ENCODE measurements around the gene LHFPL2.

LHFPL2 gene

DNA sequence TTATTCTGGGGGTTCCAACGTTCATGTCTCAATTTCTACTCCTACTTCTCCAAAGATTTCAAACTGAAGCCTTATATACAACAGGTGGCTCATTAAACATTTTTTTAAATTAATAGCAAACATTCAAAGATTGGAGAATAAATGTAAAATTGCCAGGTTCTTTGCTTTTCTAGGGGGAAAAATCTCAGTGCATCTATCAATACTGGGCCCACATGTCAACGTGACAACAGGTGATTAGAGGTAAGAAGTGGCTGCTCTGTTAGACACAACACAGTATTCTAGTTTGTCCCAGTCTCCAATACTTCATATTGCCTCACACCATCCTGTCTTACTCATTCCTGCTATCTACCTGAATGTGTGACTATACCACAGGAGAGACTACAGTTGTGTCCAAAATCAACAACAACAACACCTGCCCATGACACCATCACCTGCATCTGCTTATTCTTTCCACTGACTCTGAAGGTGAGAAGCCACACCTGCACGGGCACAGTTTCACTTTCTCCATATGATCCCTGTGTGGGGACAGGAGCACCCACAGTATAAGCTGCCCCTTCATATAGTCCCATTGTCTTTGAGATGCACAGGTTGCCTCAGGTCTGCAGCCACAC lies 110.2 kb downstream of the LHFPL2 start:
- no peaks in the 10 kb centered on the region for H3K9me3 ChIP-seq (ENCODE audit: insufficient read depth, low read length)
- H2AFZ ChIP-seq (ENCODE audit: low read depth, low read length, severe bottlenecking): no peak overlapping the region
- no peaks in the 10 kb centered on the region for H3F3A ChIP-seq (ENCODE audit: insufficient read depth)
- H3K4me3 ChIP-seq (ENCODE audit: insufficient read depth, low read length, poor library complexity, severe bottlenecking): no peak overlapping the region
- H3K9me2 ChIP-seq (replicated peaks; ENCODE audit: insufficient read depth, low read length): no peaks in the 10 kb centered on the region
- no peak overlapping the region for H3K27ac ChIP-seq (ENCODE audit: low read depth, low read length)
- no peaks in the 10 kb centered on the region for H4K20me1 ChIP-seq (ENCODE audit: low read depth, low read length)
- no peak overlapping the region for H3K4me2 ChIP-seq (ENCODE audit: low read depth, low read length, poor library complexity, severe bottlenecking)
- TF ChIP-seq EZH2phosphoT487 (conservative IDR thresholded peaks at IDR 0.05; ENCODE audit: low read length): no peak
- TF ChIP-seq, protein P1, sequence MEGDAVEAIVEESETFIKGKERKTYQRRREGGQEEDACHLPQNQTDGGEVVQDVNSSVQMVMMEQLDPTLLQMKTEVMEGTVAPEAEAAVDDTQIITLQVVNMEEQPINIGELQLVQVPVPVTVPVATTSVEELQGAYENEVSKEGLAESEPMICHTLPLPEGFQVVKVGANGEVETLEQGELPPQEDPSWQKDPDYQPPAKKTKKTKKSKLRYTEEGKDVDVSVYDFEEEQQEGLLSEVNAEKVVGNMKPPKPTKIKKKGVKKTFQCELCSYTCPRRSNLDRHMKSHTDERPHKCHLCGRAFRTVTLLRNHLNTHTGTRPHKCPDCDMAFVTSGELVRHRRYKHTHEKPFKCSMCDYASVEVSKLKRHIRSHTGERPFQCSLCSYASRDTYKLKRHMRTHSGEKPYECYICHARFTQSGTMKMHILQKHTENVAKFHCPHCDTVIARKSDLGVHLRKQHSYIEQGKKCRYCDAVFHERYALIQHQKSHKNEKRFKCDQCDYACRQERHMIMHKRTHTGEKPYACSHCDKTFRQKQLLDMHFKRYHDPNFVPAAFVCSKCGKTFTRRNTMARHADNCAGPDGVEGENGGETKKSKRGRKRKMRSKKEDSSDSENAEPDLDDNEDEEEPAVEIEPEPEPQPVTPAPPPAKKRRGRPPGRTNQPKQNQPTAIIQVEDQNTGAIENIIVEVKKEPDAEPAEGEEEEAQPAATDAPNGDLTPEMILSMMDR (IDR thresholded peaks at IDR 0.05; ENCODE audit: insufficient read depth, low read length, poor library complexity, severe bottlenecking): no peak
- H3K36me3 ChIP-seq (ENCODE audit: low read length): no peaks in the 10 kb centered on the region
- H3K79me2 ChIP-seq (ENCODE audit: insufficient read depth, low read length): peaks cover 91% of the 10 kb centered on the region
- H3K27me3 ChIP-seq (ENCODE audit: low read length): no peaks in the 10 kb centered on the region
- H3K9ac ChIP-seq (ENCODE audit: low read length): no peak overlapping the region

DNA sequence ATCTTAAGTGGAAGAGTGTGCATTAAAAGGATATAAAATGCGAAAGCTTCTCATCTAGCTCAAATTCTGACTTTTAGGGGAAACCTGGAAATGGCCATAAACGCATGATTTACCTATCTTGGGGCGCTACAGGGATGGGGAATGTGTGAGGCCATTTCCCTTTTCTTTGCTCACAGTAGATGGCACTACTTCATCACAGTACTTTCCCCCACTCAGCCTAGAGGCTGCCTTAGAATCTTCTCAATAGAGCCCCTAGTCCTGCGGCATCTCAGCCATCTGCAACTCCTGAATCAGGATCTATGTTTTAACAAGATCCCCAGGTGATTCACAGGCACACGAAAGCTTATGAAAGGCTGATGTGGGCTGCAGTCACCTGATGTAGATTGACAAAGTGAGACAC lies 110.8 kb downstream of the LHFPL2 start:
- no peak overlapping the region for H3K27ac ChIP-seq (ENCODE audit: low read depth, low read length)
- TF ChIP-seq, protein P1 (IDR thresholded peaks at IDR 0.05; ENCODE audit: insufficient read depth, low read length, poor library complexity, severe bottlenecking): no peak
- TF ChIP-seq EZH2phosphoT487 (conservative IDR thresholded peaks at IDR 0.05; ENCODE audit: low read length): no peak
- H3K4me3 ChIP-seq (ENCODE audit: insufficient read depth, low read length, poor library complexity, severe bottlenecking): no peak overlapping the region
- peaks cover 95% of the 10 kb centered on the region for H3K79me2 ChIP-seq (ENCODE audit: insufficient read depth, low read length)
- H2AFZ ChIP-seq (ENCODE audit: low read depth, low read length, severe bottlenecking): no peak overlapping the region
- no peaks in the 10 kb centered on the region for H3K9me2 ChIP-seq (replicated peaks; ENCODE audit: insufficient read depth, low read length)
- no peak overlapping the region for H3K9ac ChIP-seq (ENCODE audit: low read length)
- no peaks in the 10 kb centered on the region for H3F3A ChIP-seq (ENCODE audit: insufficient read depth)
- H4K20me1 ChIP-seq (ENCODE audit: low read depth, low read length): no peaks in the 10 kb centered on the region
- no peak overlapping the region for H3K4me2 ChIP-seq (ENCODE audit: low read depth, low read length, poor library complexity, severe bottlenecking)
- no peaks in the 10 kb centered on the region for H3K9me3 ChIP-seq (ENCODE audit: insufficient read depth, low read length)
- H3K36me3 ChIP-seq (ENCODE audit: low read length): no peaks in the 10 kb centered on the region
- H3K27me3 ChIP-seq (ENCODE audit: low read length): no peaks in the 10 kb centered on the region

DNA sequence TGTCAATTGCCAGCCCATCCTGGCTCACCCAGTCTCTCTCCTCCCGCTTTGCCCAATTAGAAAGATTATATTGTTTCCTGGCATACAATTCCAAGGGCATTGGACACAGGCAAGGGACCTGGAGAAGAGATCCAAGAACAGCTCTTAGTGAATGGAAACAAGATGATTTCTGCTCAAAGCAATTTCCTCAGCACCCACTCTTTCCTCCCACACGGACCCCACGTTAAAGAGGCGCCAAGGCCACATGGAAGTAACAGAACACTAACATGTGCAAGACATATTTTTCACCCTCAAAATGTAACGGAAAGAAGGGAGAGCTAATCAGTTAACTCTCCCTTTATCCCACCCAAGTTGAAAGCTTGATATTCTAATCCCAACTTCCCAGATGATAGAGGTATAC lies 111.2 kb downstream of the LHFPL2 start:
- Histone ChIP-seq H3K36me3 (ENCODE audit: low read length) (no peaks in the 10 kb centered on the region), H3K27me3 (ENCODE audit: low read length) (no peaks in the 10 kb centered on the region), H3K79me2 (ENCODE audit: insufficient read depth, low read length) (peaks cover 96% of the 10 kb centered on the region), H4K20me1 (ENCODE audit: low read depth, low read length) (no peaks in the 10 kb centered on the region), H3K4me2 (ENCODE audit: low read depth, low read length, poor library complexity, severe bottlenecking) (no peak overlapping the region), H3K9ac (ENCODE audit: low read length) (no peak overlapping the region), H3F3A (ENCODE audit: insufficient read depth) (no peaks in the 10 kb centered on the region), H3K4me3 (ENCODE audit: insufficient read depth, low read length, poor library complexity, severe bottlenecking) (no peak overlapping the region), H3K9me3 (ENCODE audit: insufficient read depth, low read length) (no peaks in the 10 kb centered on the region), H2AFZ (ENCODE audit: low read depth, low read length, severe bottlenecking) (no peak overlapping the region), H3K9me2 (replicated peaks; ENCODE audit: insufficient read depth, low read length) (no peaks in the 10 kb centered on the region), H3K27ac (ENCODE audit: low read depth, low read length) (no peak overlapping the region)
- TF ChIP-seq EZH2phosphoT487 (conservative IDR thresholded peaks at IDR 0.05; ENCODE audit: low read length): no peak
- TF ChIP-seq, protein P1 (IDR thresholded peaks at IDR 0.05; ENCODE audit: insufficient read depth, low read length, poor library complexity, severe bottlenecking): no peak
